Stimulated activated CD8-positive, alpha-beta memory T cell treated with anti-CD3 and anti-CD28 coated beads, Interleukin-7, amount 100 ng/mL, for 48 hours (primary cell): ENCODE results near the gene CASP8.

Experiments
- DNase-seq, 2 donors: peaks; one replicate each; pipeline ENCODE4 v3.0.0-alpha.2; 2020; ENCODE audit warnings: low read depth in 1 of 2; ENCODE audit errors: extremely low read depth in 1 of 2

CASP8 gene

DNA sequence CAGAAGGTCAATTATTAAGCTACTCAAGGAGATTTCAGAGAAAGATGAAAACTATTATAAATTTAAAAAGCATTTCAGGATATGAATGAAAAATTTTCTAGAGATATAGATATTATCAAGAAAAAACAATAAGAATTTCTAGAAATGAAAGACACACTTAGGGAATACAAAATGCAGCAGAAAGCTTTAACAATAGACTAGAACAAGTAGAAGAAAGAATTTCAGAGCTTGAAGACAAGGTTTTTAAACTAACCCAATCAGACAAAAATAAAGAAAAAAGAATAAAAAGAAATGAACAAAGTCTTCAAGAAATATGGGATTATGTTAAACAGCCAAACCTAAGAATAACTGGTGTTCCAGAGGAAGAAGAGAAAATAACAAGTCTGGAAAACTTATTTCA is 62.4 kb downstream of the CASP8 start:
- no peak for DNase-seq

- DNase-seq, result no peak
Observed at GRCh38 chr2:201327678-201328077, 67.3 kb downstream of the CASP8 start.

DNA sequence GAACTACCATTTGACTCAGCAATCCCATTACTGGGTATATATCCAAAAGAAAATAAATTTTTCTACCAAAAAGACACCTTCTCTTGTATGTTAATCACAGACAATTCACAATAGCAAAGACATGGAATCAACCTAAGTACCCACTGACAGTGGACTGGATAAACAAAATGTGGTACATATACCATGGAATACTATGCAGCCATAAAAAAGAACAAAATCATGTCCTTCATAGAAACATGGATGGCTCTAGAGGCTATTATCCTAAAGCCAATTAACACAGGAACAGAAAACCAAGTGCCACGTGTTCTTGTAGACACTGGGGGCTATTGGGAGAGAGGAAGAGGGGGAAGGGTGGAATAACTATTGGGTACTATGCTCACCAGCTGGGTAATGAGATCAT is 69.1 kb downstream of the CASP8 start:
- DNase-seq, result no peak
